Activated CD8-positive, alpha-beta memory T cell treated with anti-CD3 and anti-CD28 coated beads, Interleukin-2, amount 50 U/mL, for 24 hours (primary cell): ENCODE results near the gene EPS15.
"Not testable (repeated sequence)": the region's sequence is repeated elsewhere in the genome, so short reads cannot be mapped to it uniquely, and the experiment has no call there.

ENCODE experiments used
- DNase-seq: peaks from one replicate; pipeline ENCODE4 v3.0.0-alpha.2; 2020; ENCODE audit errors: extremely low read depth

The EPS15 gene

DNA sequence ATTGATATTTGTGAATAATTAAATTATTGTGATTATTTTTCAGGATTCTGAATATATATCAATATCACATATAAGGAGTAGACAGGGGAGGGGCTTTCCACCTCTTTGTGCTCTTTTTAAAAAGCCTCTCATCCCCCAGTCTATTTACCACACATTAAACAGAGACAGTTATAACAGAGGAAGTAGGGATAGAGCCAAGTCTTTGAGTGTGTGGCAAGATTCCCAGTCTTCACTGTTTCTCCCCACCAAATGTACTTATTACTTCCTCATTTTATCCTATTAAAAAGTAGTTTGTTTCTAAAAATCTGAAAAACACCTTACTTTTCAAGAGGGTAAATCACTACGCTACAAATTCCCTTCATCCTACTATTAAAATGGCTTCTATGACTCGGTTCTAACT, 46.7 kb downstream of the EPS15 start:
- no peak for DNase-seq

DNA sequence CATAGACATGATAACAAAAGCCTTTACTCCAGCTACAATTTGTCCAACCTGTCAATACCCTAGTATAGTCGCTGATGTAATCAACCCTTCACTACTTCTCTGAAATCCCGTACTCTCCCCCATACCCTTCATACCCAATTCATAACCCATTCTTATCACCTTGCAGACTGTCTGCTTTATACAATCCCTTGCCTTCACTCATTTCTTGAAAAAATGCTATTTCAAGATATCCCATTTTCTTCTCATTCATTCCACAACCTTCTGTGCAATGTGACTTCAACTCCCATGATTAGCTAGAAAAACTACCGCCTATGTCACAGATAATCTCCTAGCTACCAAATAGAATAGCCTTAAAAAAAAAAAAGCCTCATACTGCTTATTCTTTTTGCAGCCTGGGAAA, 49.5 kb downstream of the EPS15 start:
- no peak for DNase-seq

DNA sequence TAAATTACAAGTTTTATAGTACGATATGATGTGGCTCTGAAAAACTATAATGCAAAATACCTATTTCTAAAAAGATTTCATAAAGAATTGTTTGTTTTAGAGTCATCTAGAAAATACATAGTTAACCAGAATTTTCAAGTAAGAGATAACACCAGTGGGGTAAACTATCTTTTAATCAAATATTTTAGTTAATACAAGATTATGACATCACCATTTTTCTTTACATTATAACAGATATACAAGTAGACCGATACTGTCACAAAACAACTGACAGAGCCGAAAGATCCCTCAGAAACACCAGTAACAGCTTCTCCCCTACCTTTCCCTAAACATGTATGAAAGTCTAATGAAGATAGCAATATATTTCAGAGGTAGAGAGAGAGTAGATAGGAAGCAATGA, 54.2 kb downstream of the EPS15 start:
- DNase-seq: no peak

DNA sequence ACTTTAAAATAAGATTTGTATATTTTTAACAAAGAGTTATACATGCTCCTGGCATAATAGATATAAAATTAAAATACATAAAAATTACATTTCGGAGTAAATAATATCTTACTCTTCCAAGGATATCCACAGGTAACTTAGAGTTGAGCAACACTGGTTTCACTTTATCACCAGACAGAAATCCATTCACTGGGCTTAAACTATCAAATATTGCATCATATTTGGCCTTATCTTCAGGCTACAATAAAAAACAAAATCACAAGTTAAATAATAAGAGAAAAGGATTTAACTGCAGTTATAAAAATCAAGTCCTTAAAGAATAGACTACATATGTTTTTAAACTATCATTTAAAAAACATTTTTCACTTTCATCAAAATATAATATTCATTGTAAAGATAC, 55.5 kb downstream of the EPS15 start:
- no peak for DNase-seq

DNA sequence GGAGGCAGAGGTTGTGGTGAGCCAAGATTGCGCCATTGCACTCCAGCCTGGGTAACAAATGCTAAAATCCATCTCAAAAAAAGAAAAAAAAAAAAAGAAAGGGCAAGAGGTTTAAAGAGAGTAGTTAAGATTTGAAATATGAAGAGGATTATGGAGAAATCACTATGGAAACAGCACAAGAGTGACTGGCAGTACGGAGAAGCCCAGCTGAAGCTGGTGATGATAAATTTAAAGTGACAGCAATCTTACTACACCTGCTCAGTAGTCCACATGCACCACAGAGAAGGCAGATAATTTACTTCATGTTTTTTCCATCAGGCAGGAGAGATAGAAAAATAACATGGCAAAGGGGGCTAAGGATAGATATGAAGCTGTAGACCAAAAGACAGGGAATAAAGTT, 56.8 kb downstream of the EPS15 start:
- DNase-seq: not testable (repeated sequence)

DNA sequence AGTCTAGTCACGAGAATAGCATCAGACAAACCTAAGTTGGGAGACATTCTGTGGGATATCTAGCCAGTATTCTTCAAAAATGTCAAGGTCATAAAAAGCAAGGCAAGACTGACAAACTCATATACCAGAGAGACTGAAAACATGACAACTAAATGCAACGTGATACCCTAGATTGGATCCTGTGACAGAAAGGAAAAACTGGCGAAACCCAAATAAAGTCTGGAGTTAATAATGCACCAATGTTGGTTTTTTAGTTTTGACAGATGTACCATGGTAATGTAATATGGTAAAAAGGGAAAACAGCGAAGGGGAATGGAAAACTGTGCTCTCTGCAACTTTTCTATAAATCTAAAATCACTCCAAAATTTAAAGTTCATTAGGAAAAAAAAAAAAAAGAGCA, 64.5 kb downstream of the EPS15 start:
- DNase-seq: no peak

DNA sequence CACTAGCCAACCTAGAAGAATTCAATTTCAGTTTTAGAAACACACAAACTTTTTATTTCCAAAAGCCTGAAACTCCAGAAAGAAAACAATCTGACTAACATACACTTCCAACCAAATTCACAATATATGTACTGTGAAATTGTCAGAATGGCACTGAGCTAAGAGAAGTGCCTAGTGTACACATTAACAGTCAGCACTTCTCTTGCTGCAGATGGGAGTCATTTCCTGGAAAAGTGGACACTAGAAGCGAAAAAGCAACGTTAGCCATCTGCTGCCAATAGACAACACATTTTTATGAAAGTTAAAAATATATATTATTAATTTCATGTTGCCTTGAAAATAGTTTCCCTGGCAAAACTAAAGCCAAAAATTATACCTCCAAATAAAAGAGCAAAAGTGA, 66.1 kb downstream of the EPS15 start:
- no peak for DNase-seq

DNA sequence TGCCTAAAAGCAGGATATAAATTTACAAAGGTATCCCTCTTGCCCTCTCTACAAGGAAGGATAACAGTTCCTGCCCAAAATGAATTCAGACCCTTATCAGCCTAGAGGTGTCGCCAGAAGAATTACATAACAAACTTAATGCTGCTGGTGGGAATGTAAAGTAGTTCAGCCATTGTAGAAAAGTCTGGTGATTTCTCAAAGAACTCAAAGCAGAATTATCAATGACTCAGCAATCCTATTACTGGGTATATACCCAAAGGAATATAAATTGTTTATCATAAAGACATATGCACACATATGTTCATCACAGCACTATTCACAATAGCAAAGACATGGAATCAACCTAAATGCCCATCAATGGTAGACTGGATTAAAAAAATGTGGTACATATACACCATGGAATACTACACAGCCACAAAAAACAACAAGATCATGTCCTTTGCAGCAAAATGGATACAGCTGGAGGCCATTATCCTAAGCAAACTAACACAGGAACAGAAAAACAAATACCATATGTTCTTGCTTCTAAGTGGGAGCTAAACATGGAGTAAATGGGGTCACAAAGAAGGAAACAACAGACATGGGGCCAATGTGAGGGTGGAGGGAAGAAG, 70.1 kb downstream of the EPS15 start:
- not testable (repeated sequence) for DNase-seq

DNA sequence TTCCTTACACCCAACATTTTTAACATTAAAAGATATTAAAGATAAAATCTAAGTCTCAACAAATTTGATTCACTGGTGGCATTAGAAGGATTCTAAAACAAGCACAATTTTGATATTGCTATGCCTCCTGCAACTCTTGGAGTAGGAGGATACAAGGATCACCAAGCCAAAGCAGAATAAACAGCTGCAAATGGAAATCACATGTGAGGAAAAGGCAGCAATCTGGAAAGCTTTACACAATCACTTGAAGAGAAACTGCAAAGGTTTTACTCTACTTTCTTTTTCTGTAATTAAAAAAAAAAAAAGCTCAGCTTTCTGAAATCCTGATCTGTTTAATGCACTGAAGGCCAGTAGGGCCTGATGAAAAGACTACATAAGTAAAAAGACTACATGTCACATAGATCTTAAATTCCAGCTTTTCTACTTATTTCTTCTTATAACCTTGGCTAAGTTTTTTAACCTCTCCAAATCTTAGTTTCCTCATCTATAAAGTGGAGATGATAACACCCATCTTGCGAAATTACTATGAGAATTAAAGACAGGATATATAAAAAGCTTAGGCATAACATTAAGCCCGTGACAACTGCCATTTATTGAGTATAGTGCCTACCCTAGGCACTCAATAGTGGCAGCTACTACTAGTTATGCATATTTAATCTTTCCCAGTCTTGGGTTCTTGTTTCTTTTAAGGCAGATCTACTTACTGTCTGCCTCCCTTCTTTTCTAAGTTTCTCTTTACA, 73.5 kb downstream of the EPS15 start:
- DNase-seq: no peak

DNA sequence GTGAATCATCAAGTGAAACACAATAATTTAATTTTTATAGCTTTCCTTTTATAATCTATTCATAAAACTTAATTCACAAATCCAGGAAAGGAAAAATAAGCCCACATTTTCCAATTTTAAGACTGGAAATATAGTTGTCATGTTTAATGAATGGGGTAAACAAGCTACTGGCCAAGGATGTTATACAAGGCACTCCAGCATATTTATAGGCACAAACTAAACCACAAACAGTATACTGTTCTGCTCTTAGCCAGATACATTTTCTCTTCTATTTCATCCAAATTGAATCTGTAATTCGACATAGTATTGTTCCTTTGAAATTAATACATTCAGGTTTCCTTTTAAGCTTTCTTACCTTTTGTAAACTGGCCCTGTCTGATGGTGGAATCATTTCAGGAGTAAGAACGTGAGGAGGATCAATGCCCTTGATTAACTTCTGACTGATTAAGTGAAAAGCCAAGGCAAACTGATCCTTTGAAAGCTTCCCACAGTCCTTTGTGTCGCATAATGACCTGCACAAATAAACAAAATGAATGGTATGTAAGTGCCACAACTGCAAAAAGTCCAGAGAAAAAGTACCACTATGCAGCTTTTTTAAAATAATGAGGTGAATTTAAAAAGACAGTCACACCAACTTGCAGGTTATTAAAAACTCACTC, 74.4 kb downstream of the EPS15 start:
- DNase-seq: no peak

DNA sequence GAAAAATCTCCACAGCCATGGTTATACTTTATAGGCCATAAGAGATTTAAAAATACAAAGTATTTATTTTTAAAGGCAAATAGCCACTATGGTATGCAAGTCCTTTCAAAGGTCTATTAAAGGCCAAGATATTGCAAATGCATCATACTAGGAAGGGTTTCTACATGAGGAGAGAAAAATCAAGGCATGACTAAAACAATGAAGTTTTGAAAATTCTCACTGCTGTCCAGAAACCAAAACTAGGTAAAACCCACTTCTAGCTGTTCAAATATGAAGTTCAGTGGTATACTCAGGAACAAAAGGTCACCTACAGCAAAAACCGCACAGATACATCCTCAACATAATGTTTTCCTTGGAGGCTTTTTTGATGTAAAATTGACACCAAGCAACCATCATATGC, 75.0 kb downstream of the EPS15 start:
- no peak for DNase-seq

DNA sequence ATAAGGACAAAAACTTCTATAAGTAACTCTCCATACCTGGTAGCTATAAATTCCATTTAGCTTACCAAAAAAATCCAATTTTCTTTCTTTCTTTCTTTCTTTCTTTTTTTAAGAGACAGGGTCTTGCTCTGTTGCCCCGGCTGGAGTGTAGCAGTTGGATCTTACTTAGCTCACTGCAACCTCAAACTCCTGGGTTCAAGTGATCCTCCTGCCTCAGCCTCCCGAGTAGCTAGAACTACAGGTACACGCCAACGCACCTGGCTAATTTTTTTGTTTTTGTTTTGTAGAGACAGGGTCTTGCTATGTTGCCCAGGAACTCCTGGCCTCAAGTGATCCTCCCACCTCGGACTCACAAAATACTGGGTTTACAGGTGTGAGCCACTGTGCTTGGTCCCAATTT, 75.5 kb downstream of the EPS15 start:
- DNase-seq: no peak

DNA sequence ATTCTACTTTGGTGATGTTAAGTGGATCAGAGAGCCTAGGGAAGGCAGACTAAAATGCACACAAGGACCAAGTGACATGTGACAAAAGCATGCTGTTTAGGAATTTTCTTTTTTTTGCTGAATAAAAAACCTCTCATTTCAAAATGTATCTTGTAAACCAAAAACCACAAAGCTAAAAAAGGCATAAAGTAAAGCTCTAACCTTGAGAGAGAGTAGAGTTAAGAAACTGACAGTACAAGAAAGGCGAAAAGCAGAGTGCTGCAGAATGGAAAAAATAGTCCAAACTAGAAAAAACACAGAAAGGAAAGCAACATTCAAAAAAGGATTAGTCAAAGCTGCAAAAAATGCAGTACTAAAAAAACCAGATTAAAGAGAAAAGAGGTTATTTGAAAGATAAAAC, 76.5 kb downstream of the EPS15 start:
- DNase-seq: no peak

DNA sequence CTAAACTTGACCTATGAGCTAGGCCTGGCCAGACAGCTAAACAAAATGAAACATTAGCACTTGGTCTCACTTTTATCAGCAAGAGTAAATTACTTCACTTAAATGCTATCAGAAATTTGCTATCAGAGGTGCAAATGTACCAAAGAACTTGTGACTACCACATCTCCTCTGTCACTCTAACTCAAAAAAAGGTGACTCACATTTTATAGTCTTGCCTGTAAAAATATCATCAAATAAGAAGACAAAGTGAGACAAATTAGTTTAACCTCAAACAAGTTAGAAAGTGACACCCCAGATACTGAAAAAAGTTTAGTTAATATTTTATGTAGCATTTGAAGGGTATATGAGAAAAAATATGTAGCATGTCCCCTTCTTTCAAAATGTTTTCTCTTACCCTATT, 76.9 kb downstream of the EPS15 start:
- no peak for DNase-seq

DNA sequence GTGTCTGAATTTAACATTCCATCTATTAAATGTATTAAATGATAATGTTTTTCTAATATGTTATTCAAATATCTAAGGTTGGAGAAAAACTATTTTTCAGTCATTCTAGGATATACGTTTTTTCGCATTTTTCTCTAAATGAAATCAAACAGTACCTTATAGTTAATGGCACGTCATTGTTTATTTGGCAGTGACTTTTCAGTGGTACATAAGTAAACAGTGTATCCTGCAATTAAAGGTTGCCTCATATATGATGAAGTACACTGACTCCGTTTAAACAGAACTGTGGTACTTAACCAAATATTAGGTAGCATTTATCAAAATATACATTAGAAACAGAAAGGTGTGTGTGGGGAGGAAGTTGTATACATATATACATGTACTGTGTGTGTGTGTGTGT, 79.2 kb downstream of the EPS15 start:
- DNase-seq: no peak

DNA sequence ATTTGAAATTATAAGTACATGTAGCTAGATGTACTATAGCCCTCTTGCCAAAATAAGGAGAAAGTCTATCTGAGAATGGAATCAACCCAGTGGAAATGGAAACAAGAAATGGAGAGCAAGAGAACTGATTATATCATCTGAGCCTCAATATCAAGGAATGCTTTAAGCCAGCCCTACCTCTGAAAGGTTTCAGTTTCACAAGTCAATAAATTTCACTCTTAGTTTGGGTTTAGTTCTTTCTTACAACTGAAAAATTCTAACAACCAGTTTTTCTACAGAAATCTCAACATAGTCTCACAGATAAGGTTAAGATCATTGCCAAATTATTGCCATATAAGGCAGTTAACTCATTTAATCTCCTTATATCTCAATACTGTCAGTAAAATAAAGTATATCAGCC, 80.0 kb downstream of the EPS15 start:
- no peak for DNase-seq

DNA sequence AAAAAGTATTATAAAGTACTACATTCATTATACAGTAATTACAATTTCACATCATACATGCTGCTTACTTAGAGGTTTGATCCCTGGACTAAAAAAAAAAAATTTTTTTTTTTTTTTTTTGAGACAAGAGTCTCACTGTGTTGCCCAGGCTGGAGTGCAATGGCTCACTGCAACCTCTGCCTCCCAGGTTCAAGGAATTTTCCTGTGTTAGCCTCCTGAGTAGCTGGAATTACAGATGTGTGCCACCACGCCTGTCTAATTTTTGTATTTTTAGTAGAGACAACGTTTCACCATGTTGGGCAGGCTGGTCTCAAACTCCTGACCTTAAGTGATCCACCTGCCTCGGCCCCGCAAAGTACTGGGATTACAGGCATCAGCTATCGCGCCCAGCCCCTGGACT, 81.7 kb downstream of the EPS15 start:
- DNase-seq: not testable (repeated sequence)

DNA sequence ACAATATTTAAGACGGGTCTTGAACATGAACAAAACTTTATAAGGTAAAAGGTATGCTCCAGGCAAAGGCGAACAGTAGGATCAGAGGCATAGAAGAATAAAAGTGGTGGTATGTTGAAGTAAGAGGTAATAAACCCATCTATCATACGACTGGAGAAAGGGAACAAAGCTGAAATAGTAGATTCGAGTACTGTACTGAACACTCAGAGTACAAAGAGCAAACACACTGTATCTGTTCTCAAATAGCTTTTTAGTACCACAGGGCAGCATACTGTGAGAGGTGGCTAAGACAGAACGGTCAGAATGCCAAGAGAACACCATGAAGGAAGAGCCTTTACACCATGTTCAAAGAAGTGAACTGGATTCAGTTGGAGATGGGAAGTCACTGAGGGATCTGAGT, 83.2 kb downstream of the EPS15 start:
- DNase-seq: no peak

DNA sequence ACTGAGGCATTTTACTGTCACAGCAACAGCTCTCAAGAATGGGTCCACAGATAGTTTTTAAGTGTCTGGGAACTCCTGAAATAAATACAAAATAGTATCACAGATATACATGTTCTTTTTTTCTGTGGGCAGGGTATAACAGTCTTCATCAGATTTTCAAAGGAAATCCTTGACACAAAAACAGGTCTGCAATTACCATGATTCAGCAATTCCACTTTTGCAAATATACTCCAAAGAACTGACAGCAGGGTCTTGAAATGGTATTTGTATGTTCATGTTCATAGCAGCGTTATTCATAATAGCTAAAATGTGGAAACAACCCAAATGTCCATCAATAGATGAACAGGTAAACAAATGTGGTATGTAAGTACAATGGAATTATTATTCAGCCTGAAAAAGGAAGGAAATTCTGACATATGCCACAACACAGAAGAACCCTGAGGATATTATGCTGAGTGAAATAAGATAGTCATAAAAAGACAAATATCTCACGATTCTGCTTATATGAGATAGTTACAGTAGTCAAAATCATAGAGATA, 85.0 kb downstream of the EPS15 start:
- no peak for DNase-seq

DNA sequence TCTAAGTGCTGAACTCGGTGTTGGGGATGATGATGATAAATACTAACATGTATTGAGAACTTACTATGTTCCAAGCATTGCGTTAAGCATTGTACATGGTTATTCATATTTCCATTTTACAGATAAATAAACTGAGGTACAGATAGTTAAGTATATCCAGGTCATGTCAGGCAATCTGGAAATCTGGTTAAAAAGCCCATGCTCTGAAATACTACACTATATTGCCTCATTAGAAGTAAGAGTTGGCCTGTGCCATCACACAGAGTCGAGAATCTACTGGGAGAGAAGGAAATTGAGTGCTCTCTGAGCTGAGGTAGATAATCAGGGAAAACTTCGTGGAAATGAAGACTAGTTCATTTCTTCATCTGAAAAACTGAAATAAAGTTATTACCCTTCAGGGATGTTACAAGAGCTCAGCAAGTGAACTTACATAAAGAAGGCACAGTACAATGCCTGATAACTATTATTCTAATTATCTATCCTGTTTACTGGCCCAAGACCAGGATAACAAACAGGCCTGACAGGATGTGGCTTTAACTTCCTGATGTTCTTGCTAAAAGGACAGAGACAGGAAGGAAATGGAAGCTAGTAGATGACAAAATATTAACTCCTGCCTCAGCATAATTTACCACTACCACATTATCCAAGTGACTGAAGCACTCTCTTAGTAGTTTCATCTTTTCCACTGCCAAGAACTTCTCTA, 85.6 kb downstream of the EPS15 start:
- no peak for DNase-seq

DNA sequence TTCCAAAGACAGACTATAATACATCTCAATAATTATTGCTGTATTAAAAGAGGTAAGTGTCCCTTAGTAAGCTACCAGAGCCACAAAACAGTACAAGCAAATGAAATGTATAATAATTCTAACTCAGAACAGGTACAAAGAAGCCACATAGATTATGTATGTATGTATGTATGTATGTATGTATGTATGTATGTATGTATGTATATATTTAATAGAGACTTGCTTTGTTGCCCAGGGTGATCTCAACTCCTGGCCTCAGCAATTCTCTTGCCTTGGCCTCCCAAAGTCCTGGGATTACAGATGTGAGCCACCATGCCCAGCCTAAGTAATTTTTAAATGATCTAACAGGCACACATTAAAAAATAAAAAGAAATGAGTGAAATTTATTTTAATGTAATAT, 86.9 kb downstream of the EPS15 start:
- no peak for DNase-seq

DNA sequence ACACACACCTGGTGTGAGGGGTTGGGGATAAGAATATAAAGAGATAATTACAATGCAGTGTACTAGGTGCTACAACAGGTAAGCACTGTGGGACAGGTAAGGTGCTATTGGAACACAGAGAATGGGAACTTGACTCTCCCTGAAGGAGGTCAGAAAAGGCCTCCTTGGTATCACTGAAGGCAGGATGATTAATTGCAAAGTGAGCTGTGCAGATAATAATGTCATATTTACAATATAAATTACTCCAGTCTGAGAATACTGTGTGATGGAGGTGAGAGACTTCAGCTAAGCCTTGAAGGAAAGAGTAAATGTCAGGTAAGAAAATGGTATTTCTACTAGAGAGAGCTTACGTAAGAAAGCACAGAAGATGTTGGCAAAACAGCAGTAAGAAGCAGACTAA, 91.6 kb downstream of the EPS15 start:
- DNase-seq: no peak

DNA sequence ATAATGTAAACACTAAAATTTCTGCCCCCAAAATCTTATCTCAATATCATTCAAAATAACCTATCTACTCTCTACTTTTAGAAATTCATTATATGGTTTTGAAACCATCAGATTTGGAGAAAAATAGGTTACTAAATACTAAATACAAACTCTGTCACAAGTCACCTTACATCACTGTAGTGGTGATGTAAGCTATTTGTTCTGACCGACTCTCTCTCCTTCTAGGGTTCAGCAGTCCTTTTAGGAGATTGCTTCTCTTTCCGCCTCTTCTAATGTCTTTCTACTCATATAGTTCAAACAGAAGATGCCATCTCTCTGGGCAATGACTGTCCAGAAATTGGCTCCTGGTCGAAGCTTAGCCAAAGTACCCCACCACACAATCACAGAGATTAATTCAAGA, 93.1 kb downstream of the EPS15 start:
- DNase-seq: no peak
